ENCODE results near the gene HOXB3.

The HOXB3 gene

DNA sequence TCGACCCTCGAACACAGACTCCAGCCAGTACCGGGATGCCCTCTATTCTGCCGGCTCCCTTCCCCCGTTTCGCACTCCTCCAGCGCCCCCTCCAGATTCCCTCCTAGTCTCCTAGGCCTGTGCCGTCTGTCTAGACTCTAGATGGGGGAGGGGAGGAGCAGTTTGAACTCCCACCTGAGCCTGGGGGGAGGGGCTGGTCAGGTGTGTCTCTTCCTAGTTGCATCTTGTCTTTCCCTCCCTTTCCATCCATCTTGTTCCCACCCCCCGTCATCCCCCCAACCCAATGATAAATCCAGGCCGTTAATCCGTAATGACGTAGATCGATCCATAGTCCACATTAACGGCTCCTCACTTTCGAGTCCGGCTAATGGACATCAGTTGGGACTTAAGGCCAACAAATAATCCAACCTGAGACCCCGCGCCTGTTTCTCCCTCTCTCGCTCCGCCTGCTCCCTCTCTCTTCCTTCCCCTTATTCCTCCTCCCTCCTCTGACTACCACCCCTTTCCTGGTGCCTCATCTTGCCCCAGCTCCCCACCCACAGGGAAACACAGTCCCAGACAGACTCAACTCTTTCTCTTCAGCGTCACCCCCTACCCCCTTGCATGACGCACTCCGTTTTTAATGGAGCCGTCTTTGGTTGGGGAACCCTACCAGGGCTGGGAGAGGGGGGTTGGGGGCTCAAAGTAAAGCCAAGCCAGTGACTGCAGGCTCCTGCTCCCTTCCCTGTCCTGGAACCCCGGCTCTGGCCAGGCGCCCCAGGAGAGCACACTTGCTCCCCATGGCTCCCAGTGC is 6.9 kb upstream of the HOXB3 start:
- DNase-seq = no peak

DNA sequence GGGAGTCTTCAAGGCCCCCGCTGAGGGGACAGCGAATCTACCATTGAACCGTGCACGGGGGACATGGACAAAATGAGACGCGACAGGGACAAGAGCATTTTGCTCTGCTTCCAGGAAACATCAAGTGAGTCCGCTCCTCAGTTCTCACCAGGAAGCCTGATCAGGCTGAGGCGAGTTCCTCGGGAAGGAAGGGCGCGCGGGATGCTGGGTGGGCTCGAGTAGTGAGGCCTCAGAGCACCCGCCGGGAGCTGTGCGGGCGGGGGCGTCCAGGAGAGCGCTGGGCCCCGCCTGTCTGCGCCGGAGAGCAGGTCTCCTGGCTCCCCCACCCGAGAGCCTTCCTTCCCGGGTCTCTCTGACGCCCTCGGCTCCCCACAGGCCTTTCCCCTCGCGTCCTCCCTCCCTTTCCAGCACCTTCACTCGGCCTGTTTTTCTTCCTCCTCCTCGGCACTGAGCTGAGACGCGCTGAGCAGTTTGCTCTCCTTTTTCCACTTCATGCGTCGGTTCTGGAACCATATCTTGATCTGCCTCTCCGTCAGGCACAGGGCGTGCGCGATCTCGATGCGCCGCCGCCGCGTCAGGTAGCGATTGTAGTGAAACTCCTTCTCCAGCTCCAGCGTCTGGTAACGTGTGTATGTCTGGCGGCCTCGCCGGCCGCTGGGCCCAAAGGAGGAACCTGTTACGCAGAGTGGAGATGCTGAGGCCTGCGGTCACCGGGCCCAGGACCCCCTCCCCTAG is 6.1 kb upstream of the HOXB3 start:
- DNase-seq = no peak

DNA sequence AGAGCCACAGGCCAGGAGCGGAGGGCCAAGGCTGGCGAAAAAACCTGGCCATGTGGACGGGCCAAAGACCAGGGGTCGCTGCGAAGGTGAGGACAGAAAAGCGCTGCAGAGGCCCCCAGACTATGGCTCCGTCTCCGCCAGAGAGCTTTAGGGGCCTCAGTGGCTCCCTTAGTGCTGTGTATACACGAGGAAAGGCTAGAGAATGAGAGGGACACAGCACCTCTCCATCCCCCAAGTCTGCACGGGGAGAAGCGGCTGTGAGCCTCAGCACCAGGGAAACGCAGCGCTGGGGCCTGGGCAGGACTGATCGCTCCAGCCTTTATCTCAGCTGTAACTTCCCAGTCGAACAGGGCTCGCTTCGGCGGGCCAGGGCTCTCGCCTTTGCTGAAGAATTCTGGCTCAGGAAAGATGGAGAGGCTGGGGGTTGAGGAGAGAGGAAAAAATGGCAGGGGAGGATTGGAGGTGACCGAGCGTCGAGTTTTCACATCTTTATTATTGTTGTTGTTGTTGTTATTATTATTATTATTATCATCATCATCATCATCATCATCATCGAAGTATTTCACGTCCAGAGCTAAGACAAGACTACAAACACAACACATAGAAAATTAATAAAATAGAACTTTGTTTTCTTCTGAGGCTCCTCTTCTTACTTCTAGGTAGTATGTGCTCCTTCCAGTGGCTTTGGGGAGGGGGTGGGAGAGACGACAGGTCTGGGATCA is 5.4 kb upstream of the HOXB3 start:
- DNase-seq = no peak

DNA sequence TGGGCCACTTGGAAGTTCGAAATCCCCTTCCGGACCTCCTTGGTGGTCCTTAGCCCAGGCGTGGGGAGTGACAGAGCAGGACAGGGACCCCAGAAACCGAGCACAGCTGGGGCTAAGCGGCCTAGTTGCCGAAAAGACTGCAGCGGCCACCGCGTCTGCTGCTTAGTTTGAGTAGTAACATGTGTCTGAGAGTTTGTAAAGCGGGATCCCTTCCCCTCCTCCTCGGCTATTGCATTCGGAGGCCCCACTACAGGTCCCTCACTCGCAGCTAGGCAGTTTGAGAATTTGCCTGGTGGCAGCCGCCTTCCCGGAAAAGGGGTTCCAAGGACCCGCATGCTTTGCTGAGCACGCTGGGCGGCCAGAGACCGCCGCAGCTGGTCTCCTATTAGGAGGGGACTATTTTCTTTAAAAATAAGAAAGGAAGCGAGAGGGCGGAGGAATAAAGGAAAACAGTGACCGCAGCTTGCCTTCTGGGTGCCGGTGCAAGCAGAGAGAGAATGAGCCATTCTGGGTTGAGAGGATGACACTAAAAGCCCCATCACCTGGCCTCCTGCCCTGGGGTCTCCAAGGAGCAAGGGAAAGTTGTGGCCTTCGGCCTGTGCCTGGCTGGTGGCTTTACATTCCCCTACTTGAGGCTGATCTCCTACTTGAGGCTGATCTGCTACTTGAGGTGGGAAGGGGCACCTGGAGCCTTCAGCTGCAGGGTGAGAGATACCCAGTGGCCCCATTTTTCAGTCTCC is 4.7 kb upstream of the HOXB3 start:
- no peak for DNase-seq

DNA sequence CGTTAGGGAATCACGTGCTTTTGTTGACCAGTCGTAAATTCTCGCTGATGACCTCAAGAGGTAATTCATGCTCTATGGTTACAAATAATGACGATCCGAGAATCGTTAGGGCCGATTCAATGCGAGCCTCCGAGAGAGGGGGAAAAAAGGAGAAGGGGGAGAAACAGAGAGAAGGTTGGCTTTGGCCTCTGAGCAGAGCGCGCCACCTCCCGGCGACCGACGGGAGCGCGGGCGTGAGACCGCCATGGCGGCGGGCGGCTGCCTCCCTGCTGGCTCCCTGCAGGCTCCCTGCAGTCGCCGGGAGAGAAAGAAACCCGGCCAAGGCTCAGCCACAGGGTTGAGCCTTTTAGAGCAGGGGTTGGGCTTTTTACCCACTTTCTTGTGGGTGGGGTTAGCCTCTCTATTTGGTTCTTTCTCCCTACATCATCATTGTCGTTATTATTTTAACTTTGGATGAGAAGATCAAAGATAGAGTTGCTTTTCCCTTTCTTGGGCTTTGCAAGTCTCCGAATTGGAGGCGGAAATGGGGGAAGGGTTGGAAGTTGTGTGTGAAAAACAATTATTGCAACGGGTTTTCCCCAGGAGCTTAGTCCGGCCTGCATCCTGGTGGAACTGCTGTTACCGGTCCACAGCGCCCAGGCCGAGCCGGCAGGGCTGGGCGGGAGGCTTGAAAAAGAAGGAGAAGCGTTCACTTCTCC is 3.9 kb upstream of the HOXB3 start:
- DNase-seq = peak; percentile 93

DNA sequence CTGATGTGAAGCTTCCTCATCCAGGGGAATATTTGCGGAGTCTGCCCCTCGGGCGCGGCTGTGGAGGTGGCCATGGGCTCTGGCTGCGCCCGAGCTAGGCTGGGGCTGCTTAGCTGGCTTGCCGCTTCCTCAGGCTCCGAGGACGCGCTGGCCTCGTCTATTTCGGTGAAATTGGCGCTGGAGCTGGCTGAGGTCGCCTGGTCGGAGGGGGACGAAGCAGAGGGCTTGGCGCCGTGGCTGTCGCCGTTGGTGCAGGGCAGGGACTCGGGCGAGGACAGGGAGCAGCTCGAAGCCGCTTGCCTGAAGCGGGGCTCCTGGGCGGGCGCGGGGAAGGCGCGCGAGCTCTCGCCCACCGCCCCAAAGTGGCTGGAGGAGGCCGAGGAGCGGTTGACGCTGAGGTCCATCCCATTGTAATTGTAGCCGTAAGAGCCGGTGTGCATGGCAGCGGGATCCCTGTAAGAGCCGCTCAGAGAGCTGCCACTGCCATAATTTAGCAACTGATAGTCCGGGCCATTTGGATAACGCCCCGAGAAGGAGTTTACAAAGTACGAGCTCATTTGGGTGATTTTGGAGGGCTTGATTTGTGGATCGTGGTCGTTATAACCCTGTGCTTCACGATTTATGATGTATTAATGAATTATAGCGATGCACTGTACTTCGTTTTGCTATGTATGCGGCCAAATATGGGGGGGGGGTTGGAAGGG is 3.2 kb upstream of the HOXB3 start, which contains the start of gene HOXB5:
Gene HOXB5 (minus strand): TSS at position 654 of the 704 bp plus-strand sequence. CDS start 97 bp downstream, at position 557.
- no peak for DNase-seq

DNA sequence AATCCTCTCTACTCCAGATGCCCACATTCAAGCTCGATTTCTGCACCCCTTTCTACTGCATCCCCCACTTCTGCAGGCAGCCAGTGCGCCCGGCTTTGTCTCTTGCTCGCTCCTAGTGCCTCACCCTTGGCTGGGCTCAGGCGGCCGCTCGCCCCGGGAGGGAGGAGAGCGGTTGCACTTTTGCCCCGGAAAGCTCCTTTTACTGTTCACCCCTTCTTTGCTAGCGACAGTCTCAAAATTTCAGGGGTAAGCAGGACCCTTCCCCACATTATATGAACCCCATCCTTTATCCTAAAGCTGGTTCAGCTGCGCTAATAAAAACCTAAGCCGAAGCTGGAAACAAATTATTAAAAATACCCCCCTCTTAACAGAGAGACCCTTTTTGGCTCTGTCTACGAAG is 2.5 kb upstream of the HOXB3 start:
- DNase-seq = no peak

DNA sequence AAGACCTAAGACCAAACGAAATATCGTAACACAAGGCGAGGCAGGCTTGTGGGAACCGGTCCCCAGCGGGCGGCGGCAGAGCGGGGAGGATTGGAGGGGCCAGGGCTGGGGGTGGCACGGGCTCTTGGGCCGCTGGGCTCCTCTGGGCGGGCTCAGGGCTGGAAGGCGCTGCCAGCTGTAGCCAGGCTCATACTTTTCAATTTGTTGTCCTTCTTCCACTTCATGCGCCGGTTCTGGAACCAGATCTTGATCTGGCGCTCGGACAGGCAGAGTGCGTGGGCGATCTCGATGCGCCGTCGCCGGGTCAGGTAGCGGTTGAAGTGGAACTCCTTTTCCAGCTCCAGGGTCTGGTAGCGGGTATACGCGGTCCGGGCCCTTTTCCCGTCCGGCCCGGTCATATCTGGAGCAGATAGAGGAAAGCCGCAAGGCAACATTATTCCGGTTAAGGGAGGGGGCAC is 2.0 kb upstream of the HOXB3 start:
- no peak for DNase-seq

DNA sequence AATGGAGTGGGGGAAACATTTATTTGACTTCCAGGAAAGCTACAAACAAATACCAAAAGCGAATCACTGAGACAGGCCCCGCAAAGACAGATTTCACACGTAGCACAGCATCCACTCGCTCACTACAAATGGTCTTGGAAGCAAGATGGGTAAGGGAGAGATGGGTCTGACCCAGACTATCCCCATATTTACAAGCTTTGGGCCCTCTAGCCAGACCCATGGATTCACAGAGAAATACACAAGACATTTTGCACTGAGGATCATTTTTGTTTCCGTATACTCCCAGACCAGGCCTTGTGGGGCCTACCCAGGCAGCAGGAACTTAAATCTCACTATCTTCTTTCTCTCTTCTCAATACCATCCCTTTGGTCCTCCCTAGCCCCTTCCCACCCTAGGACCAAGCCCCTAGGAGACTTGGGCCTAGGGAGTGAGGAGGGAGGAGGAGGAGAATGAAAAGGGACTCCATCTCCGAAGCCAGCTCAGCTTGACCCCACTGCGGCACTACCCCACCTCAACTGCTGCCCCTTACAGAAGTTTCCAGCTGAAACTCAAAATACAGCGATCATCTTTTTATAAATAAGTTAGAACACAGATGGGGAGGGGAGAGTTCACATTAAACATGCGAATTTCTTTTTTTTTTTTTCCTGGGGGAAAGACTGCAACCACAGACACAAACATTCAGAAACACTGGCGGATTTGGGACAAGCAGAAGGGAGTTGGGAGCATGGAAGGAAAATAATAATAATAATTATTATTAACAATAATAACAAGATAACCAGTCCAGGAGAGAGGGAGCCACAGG is 1.4 kb upstream of the HOXB3 start:
- no peak for DNase-seq

DNA sequence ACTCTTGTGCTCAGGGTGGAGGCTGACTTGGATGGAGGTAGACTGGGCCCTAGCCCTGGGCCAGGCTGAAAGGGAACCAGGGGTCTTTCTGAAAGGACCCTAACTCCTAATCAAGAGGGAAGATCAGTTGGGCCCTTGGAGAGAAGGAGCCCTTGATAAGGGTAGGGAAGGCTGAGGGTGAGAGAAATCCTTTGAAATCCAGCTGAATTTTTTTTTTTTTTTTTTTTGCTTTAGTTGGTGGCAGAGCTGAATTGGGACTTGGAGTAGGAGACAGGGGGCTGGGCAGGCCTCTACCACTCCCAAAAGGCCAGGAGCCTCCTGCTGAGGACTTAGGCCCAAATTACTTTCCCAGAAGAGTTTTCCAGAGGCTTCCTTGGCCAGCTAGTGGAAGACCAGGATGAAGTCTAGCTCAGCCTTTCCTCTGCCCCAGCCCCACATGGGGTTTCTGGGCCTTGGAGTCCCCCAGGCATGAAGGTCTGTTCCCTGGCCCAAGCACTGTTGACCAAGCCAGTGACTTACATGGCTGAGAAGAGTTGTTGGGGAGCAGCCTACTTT is 643 bp upstream of the HOXB3 start:
- no peak for DNase-seq

DNA sequence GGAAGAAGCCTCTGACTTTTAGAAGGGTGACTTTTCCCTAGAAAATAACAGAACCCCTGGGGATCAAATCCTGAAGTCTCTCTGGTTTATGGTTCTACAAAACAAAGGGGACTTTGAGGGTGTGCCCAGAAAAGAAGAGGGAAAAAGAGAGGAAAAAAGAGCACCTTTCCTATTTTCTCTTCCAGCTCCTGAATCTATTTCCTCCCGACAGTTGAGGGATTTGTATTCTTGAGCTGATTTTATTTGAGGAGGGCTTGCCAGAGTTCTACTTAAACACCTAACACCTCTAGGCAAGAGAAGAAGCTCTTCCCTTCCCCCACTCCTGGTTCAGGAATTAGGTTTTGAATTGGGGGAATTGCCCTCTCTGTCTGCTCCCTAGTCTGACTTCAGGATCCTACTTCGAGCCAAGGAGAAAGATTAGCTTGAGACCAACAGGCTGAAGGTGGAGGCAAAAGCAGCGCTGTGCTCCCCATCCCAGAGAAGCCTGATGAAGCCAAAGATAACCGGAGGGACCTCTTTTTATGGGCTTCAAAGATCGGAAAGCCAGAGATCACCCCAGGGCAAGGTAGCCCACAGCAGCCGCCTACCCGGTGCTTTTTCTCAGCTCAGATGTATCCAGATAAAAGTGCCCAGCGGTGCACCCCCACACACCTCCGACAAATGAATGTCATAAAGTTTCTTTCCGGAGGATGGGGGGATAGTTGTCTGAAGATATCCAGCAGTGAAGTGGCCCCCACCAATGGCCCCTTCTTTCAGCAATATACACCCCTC is 796 bp downstream of the HOXB3 start:
- no peak for DNase-seq

DNA sequence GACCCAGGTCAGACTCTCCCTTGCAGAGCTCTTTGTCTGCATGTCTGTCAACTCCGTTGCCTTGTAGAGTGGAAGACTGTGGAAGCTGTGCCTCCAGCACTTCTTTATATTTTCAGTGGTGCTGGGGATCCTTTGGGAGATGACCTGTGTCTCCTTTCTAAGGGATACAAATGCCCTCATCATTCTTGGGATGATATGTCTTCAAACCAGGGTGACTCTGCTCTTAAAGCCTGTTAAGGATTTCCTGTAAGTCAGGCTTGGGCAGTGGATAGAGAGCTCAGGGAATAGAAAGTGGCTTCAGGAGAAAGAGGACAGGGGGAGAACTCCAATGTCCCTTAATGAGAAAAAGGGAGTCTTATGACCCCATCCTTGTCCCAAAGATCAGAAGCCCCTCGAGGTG is 1.5 kb downstream of the HOXB3 start:
- no peak for DNase-seq

DNA sequence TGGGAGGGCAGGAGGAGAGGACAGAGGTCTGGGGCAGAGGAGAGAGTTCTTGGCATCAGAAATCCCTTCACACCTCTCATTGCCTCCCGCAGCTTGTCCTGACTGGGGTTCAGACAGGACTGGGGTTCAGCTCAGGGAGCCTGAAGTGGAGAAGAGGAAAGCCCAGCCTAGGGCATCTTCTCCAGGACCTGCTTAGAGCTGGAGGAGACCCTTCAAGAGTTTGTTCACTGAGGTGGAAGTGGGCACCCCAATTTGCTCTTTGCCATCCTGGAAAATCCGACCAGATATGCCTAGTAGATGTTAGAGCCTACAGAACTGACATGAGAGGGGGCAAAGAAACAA is 2.0 kb downstream of the HOXB3 start:
- DNase-seq = no peak

DNA sequence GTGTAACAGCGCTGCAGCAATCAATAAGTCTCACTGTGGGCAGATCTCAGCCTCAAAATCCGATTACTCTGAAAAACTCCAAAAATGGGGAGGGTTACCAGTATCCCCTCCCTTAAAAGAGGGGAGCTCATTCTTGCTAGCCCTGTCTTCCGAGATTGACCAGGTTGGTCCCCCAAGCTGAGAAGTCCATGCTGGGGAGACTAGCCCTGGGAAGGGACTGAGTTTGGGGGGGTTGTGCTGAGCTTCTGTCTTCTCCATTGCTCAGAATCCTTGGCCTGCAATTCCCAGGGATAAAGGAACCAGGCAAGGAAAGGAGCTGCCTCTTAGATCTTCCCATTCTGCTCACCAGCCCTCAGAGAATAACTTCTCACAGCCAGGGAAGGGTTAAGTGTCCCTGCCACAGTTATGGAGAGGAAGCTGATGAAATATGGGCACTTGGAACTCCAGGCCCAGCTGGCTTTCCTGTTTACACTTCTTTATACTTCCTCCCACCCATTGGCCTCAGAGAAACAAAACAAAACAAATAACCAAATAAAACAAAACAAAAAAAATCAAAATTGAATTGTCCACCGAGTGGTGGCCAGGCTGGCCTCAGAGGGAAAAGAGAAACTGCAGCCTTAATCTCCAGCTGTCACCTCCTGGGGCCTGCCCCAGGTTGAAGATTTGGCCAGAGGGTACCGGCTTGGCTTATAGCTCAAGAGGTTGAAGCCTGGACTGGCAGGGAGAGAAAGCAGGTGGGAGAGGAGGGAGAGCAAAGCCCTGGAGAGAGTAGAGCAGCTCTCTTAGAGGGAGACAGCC is 2.6 kb downstream of the HOXB3 start:
- DNase-seq = peak; percentile 98

DNA sequence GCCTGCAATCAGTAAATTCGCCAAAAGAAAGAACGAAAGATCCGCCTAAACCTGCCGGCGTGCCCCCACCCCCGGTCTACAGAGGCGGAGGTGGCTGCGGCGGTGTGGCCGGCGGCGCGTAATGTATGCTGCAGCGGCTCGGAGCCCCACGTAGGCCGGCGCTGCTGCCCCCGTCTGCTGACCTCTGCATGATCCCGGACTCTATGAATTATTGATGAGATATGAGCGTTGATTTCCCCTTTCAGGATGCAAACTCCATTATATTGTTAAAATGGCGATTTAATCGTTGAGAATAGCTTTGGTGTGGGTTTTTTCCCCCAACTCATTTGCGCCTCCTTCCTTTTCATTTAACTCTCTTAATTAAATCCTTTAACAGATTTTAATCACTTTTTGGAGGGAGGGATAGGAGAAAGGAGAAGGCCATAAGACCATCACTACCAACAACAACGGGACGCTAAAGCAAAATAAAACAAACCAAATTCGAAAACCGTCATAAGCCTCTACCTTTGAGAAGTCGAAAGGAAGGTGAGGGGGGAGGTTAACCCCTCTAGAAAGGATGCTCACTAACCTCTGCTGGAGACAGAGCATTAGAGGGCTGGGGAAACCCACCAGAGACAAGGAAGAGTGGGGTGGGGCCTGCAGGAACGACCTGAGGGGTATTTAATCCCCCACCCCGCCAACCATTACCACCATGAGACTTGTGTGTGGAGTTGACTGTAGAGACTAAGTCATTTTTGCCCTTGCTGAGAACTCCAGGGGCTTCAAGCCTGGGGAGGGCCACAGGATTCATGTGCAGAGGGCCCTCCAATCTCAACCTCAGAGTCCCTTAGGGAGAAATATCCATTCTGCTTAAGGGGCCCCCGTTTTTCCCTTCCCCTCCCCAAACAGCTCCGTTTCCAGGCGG is 3.4 kb downstream of the HOXB3 start:
- DNase-seq = peak; percentile 58

DNA sequence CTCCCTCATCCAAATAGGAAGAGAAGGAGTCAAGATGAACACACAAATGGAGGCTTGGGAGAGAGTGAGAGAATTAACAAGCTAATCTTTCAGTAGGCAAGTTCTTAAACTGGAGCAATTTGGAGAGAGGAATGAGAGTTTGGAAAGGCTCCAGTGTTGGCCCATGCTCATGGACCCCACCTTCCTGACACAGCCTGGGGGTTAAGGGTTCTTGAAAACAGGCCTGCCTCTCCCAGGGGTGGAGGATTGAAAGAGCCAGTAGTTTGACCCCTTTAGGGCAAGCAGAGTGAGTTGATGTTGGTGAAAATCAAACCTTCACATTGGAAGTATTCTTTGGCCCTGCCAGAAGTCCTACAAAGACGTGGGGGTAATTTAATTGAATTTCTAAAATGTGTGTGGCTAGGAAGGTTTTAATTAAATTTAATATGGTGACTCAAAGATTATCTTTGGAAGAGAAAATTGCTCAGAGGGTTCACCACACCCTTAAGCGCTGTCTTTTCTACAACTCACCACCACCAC is 5.8 kb downstream of the HOXB3 start:
- DNase-seq = no peak

DNA sequence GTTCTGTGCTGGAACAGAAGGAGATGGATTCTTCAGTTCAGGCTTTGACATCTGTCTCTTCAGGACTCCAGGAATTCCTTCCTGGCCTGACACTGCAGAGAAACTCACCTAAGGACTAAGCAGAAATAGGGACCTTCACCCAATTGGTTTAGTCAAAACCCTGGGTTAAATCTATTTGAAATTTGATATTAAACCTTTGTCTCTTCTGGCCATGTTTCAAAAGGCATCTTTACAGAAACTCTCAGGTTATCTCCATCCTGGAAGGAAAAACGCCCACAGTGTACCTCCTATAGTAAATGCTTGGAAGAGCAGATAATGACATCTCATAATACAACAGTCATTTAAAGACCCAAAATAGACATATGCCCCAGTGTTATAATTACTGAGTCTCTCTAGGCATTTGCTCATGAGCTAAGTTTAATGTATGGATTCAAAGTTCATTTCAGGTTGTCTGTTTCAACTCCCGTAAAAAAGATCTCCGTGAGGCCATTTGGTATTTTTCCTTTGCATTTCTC is 6.3 kb downstream of the HOXB3 start:
- no peak for DNase-seq

Data from NCI-H774 (cell line).